Heart left ventricle (tissue), 13 donors: Measurements from ENCODE around the gene IFNA14.

Source experiments
- POLR2A ChIP-seq, 2 donors: fragments of 450-650 bp; IDR thresholded peaks; one replicate each; pipeline ENCODE4 v1.6.1; 2017; ENCODE audit warnings: antibody characterized with exemption in 2 of 2, mild to moderate bottlenecking in 2 of 2, moderate library complexity in 2 of 2
- TF ChIP-seq, protein P1 (sequence below), 12 donors: fragments of 200-600 bp; sonication (generic) in 4 of 12; IDR thresholded peaks; one replicate each; pipeline versions ENCODE4 v1.5.0 to v1.8.0; 2018 to 2022; ENCODE audit warnings: antibody characterized with exemption in 12 of 12, mild to moderate bottlenecking in 5 of 12
- donor health status: ischemic (EF 13 %, LVEDD 7.1; RV severe dilation, severe dysfunction).
- donor health status: DM: no; HTN: yes; CAD: no.
- donor health status: DM: no; HTN: no; CAD: no.
- donor health status: ischemic (EF 25% LVEDD 6.9; RV normal size, moderate dysfunction).
- donor health status: ischemic (EF 25% LVEDD 5.7; RV mildly dilated, moderate dysfunction).
- donor health status: ischemic (EF 35%, LVEDD 5.7; RV mildly dilated, moderate dysfunction).
- donor health status: nonischemic (EF 11% LVEDD 7.7; RV severe dilation, severe dysfunction).
- donor health status: DM: yes; HTN: yes; CAD: no.
- donor health status: PGD.
- donor health status: ischemic (EF 29% LVEDD 5.4; RV normal size, mild dysfunction).
- donor health status: nonischemic (EF 23%, LVEDD 6.1; RV moderate dilation, normal function).

DNA sequence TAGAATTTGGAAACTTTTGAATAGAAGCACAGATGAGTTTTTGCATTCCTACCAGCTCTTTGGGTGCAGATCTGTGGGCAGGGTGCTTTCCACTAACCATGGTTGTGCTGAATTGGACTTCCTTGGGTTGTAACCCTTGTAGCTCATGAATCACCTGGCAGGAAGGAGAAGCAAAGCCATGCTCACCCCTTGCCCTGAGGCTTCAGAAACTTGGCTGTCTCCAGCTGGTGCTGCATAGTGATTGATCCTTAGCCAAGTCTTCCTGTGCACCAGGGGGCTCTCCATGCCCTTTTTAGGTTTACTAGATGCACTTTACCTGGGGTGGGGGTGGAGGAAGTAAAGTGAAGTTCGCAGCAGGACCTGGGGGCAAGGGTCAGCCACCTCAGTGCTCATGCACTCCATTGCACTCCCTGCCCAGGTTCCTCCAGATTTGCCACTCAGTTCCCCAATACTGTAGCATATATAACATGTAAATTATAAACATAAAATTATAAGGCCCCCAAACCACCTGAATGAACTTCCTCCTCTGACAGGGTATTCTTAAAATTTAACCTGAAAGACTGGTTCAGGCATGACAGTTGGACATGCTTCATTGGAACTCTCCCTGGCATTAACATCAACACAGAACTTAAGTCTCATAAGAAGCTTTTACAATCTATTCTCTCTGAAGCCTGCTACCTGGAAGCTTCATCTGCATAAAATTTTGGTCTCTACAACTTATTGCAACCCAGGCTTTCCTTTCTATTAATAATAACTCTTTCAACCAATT lies 25.8 kb upstream of the IFNA14 start:
- TF ChIP-seq, protein P1, sequence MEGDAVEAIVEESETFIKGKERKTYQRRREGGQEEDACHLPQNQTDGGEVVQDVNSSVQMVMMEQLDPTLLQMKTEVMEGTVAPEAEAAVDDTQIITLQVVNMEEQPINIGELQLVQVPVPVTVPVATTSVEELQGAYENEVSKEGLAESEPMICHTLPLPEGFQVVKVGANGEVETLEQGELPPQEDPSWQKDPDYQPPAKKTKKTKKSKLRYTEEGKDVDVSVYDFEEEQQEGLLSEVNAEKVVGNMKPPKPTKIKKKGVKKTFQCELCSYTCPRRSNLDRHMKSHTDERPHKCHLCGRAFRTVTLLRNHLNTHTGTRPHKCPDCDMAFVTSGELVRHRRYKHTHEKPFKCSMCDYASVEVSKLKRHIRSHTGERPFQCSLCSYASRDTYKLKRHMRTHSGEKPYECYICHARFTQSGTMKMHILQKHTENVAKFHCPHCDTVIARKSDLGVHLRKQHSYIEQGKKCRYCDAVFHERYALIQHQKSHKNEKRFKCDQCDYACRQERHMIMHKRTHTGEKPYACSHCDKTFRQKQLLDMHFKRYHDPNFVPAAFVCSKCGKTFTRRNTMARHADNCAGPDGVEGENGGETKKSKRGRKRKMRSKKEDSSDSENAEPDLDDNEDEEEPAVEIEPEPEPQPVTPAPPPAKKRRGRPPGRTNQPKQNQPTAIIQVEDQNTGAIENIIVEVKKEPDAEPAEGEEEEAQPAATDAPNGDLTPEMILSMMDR (IDR thresholded peaks at IDR 0.05) = no peak
- TF ChIP-seq POLR2A (IDR thresholded peaks at IDR 0.05) = no peak
